Esophagus muscularis mucosa (tissue), 4 donors: Measurements from ENCODE around the gene ASB2. TPM values are rescaled to one million over a fixed set of nuclear protein-coding genes. Genes with fewer than 3 reads are reported as not detected.

Experiments
- DNase-seq: peaks from one replicate; pipeline ENCODE4 v3.0.0-alpha.2; 2017; ENCODE audit errors: extremely low spot score
- H3K27ac ChIP-seq, 4 donors: fragments of 200-600 bp; sonication (generic); replicated peaks in 1 of 4; 1 replicate in 3 of 4; 2 replicates in 1 of 4; pipeline ENCODE4 v1.5.1; 2016 to 2019; ENCODE audit warnings: mild to moderate bottlenecking in 1 of 4
- H3K27me3 ChIP-seq, 4 donors: fragments of 200-600 bp; sonication (generic); one replicate each; pipeline versions ENCODE4 v1.5.1 to v1.6.0; 2016 to 2019
- H3K36me3 ChIP-seq, 4 donors: fragments of 200-600 bp; sonication (generic); one replicate each; pipeline ENCODE4 v1.5.1; 2016 to 2019
- H3K4me1 ChIP-seq, 4 donors: fragments of 200-600 bp; sonication (generic); one replicate each; pipeline ENCODE4 v1.5.1; 2016 to 2019
- H3K4me3 ChIP-seq, 4 donors: fragments of 200-600 bp; sonication (generic); 1 replicate in 2 of 4; 2 replicates in 2 of 4; pipeline ENCODE4 v1.5.1; 2016 to 2019; ENCODE audit warnings: mild to moderate bottlenecking in 4 of 4, moderate library complexity in 1 of 4
- H3K9me3 ChIP-seq, 4 donors: fragments of 200-600 bp; sonication (generic); 1 replicate in 3 of 4; 2 replicates in 1 of 4; pipeline ENCODE4 v1.5.1; 2016 to 2019
- CTCF ChIP-seq, 3 experiments: fragments of 200-600 bp in 2 of 3; fragments of 450-650 bp in 1 of 3; sonication (generic) in 2 of 3; IDR thresholded peaks; one replicate each; pipeline ENCODE4 v1.5.1; 2017 to 2019; ENCODE audit warnings: antibody characterized with exemption in 3 of 3, mild to moderate bottlenecking in 2 of 3, moderate library complexity in 1 of 3
- EP300 ChIP-seq: sonication (generic); formaldehyde crosslinking; IDR thresholded peaks from one replicate; pipeline ENCODE4 v1.6.1; 2017; ENCODE audit warnings: antibody characterized with exemption
- POLR2A ChIP-seq: fragments of 450-650 bp; IDR thresholded peaks from one replicate; pipeline ENCODE4 v1.6.1; 2017; ENCODE audit warnings: antibody characterized with exemption, moderate library complexity, mild to moderate bottlenecking, low read depth
- POLR2AphosphoS5 ChIP-seq, 2 donors: sonication (generic); formaldehyde crosslinking; IDR thresholded peaks; one replicate each; pipeline ENCODE4 v1.6.1; 2017; ENCODE audit warnings: antibody characterized with exemption in 2 of 2
- WGBS: methylation state at CpG from one replicate; pipeline ENCODE4 v1.1.5; 2018; 5-methylcytosine and 5-hydroxymethylcytosine counted together
- intact Hi-C: fragments of 100-400 bp; cut with DNase I; formaldehyde crosslinking; loops from one replicate; pipeline ENCODE4 v1.15.1; 2023
- total RNA-seq, 4 donors: library from RNA; depleted of rRNA; stranded (reverse); fragments of >200 nt; gene quantifications; one replicate each; pipeline versions ENCODE4 v1.1.0 to v1.2.1, GENCODE V29; 2016

The ASB2 gene
- total RNA-seq, 4 donors from 2014 or later = 53.5 to 164 (median 105) TPM

GRCh38 chr14:93921001-93921806, 55.2 kb downstream of the ASB2 start:
- DNase-seq = no peak
- intact Hi-C loops = no loop called here

GRCh38 chr14:93917141-93917540, 59.2 kb downstream of the ASB2 start:
- intact Hi-C loops = no loop called here
- 89% methylated on average over 6 of the region's 7 CpGs for WGBS
- peaks cover 0 to 7% (median 2%) of the 10 kb centered on the region in 4 donors for H3K9me3 ChIP-seq
- no peaks in the 10 kb centered on the region for H3K4me1 ChIP-seq
- no peak for DNase-seq
- H3K36me3 ChIP-seq = no peaks in the 10 kb centered on the region
- H3K27ac ChIP-seq = no peak overlapping the region
- TF ChIP-seq EP300 = no peak
- TF ChIP-seq CTCF (IDR thresholded peaks at IDR 0.05) = no peak
- TF ChIP-seq POLR2A = no peak
- TF ChIP-seq POLR2AphosphoS5 (IDR thresholded peaks at IDR 0.05) = no peak
- H3K27me3 ChIP-seq = no peaks in the 10 kb centered on the region
- no peak overlapping the region for H3K4me3 ChIP-seq

More at GRCh38 chr14:93921001-93921806, 55.2 kb downstream of the ASB2 start:
- WGBS = 88% methylated on average over 18 of the region's 18 CpGs
- Histone ChIP-seq H3K4me1 (no peaks in the 10 kb centered on the region), H3K4me3 (no peak overlapping the region), H3K9me3 (peaks cover 0 to 7% (median 0%) of the 10 kb centered on the region in 4 donors), H3K27me3 (no peaks in the 10 kb centered on the region), H3K36me3 (no peaks in the 10 kb centered on the region), H3K27ac (no peak overlapping the region)
- TF ChIP-seq CTCF (IDR thresholded peaks at IDR 0.05) = no peak

- WGBS = 76% methylated on average over 3 of the region's 3 CpGs
- Histone ChIP-seq H3K36me3 (no peaks in the 10 kb centered on the region), H3K4me1 (no peaks in the 10 kb centered on the region), H3K9me3 (peaks cover 0 to 7% (median 2%) of the 10 kb centered on the region in 4 donors), H3K27me3 (no peaks in the 10 kb centered on the region), H3K27ac (no peak overlapping the region), H3K4me3 (no peak overlapping the region)
- intact Hi-C loops = no loop called here
- TF ChIP-seq POLR2A (no peak), POLR2AphosphoS5 (IDR thresholded peaks at IDR 0.05) (no peak), CTCF (IDR thresholded peaks at IDR 0.05) (no peak)
- no peak for DNase-seq
Measured at GRCh38 chr14:93916498-93916897, 59.9 kb downstream of the ASB2 start.

- TF ChIP-seq POLR2AphosphoS5 (IDR thresholded peaks at IDR 0.05) = no peak
- no peak for TF ChIP-seq POLR2A
- no peak for TF ChIP-seq CTCF (IDR thresholded peaks at IDR 0.05)
- no peak for TF ChIP-seq EP300
- Histone ChIP-seq H3K4me3 (no peak overlapping the region), H3K9me3 (peaks cover 0 to 7% (median 2%) of the 10 kb centered on the region in 4 donors), H3K27me3 (no peaks in the 10 kb centered on the region), H3K4me1 (no peaks in the 10 kb centered on the region), H3K27ac (no peak overlapping the region), H3K36me3 (no peaks in the 10 kb centered on the region)
- intact Hi-C loops = no loop called here
- no peak for DNase-seq
- 30% methylated on average over 2 of the region's 2 CpGs for WGBS
Measured at GRCh38 chr14:93915800-93916199, 60.6 kb downstream of the ASB2 start.
